Measurements from ENCODE around the gene CEMIP.

DNA sequence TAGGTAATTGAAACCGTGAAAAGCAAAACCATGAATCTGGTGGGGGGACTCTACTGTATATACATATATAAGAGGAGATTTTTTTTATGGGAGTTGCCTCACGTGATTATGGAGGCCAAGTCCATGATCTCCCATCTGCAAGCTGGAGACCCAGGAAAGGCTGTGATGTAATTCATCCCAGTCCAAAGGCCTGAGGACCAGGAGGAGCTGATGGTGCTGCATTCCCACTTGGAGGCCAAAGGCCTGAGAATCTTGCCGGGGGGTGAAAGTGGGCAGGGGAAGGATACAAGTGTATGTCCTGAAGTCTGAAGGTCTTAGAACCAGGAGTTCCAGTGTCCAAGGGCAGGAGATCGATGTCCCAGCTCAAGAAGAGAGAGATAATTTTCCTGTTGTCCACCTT is 37.1 kb upstream of the CEMIP start:
- TF ChIP-seq, protein P1, sequence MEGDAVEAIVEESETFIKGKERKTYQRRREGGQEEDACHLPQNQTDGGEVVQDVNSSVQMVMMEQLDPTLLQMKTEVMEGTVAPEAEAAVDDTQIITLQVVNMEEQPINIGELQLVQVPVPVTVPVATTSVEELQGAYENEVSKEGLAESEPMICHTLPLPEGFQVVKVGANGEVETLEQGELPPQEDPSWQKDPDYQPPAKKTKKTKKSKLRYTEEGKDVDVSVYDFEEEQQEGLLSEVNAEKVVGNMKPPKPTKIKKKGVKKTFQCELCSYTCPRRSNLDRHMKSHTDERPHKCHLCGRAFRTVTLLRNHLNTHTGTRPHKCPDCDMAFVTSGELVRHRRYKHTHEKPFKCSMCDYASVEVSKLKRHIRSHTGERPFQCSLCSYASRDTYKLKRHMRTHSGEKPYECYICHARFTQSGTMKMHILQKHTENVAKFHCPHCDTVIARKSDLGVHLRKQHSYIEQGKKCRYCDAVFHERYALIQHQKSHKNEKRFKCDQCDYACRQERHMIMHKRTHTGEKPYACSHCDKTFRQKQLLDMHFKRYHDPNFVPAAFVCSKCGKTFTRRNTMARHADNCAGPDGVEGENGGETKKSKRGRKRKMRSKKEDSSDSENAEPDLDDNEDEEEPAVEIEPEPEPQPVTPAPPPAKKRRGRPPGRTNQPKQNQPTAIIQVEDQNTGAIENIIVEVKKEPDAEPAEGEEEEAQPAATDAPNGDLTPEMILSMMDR (conservative IDR thresholded peaks at IDR 0.05), result no peak
- TF ChIP-seq EZH2 (IDR thresholded peaks at IDR 0.05; ENCODE audit: low read depth), result no peak
